Hepatocyte (in vitro differentiated cells): ENCODE data around the gene PRKAG2.

ENCODE experiments used
- EZH2 ChIP-seq: fragments of 200-600 bp; sonication (generic); IDR thresholded peaks from 2 replicates; pipeline ENCODE4 v1.6.1; 2016; ENCODE audit warnings: antibody characterized with exemption, mild to moderate bottlenecking, borderline replicate concordance
- TF ChIP-seq, protein P1 (sequence below): fragments of 200-600 bp; sonication (generic); IDR thresholded peaks from 2 replicates; pipeline ENCODE4 v1.5.1; 2016; ENCODE audit warnings: antibody characterized with exemption, mild to moderate bottlenecking; ENCODE audit not compliant: poor library complexity

DNA sequence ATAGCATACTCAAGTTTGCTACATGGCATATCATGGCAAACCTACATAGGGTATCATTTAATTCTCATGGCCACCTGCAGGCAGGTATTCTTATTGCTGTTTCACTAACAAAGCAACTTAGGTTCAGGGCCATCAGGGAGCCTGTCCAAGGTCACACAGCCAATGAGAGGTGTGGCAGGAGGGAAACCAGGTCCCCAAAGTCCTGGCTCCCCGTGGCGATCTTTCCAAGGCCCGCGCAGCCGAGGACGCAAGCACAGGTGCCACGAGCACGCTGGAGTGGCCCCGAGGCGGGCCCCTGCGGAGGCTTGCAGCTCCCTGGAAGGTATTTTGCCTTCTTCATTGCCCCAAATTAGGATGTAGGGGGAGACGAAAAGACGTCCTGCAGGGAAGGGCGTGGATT is 20.8 kb downstream of the PRKAG2 start:
- TF ChIP-seq EZH2, result no peak
- TF ChIP-seq, protein P1, sequence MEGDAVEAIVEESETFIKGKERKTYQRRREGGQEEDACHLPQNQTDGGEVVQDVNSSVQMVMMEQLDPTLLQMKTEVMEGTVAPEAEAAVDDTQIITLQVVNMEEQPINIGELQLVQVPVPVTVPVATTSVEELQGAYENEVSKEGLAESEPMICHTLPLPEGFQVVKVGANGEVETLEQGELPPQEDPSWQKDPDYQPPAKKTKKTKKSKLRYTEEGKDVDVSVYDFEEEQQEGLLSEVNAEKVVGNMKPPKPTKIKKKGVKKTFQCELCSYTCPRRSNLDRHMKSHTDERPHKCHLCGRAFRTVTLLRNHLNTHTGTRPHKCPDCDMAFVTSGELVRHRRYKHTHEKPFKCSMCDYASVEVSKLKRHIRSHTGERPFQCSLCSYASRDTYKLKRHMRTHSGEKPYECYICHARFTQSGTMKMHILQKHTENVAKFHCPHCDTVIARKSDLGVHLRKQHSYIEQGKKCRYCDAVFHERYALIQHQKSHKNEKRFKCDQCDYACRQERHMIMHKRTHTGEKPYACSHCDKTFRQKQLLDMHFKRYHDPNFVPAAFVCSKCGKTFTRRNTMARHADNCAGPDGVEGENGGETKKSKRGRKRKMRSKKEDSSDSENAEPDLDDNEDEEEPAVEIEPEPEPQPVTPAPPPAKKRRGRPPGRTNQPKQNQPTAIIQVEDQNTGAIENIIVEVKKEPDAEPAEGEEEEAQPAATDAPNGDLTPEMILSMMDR, result no peak
